ENCODE results near the gene MYO15A. TPM values are rescaled to one million over a fixed set of nuclear protein-coding genes. Genes with fewer than 3 reads are reported as not detected.
A peak's percentile ranks its signal among the peaks of the same experiment; 100 is the strongest.

Gene MYO15A
- total and polyA plus RNA-seq, 7 donors, result 0.10 to 0.76 (median 0.28) TPM

DNA sequence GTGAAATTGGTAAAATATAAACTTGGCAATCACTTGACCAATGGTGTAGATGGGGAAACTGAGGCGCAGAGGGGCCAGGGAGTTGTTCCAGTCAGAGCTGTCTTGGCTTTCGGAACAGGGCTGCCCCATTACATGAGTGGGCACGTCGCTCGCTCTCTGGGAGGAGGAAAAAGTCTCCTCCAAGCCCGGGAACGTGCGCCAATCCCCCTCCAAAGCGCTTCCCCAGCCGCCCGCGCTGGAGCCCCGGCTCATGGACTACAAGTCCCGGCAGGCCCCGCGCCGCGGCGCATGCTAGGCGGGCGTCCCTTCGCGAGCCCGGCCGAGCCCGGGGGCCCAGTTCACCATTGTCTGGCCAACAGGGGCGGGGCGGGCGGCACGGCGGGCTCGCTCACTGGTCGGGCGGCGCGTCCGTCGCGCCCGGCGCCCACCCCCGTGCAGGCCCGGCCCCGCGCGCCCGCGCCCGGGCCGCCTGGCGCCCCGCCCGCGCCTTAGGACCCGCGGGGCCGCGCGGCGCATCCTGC is 116.6 kb downstream of the MYO15A start, which contains the start of gene LLGL1:
LLGL1 (plus strand) TSS at position 515 of the 521 bp plus-strand sequence. CDS start 48 bp downstream, outside the sequence.
- Histone ChIP-seq H3K4me1 (peaks cover 11% of the 10 kb centered on the region), H3K27ac (peak within 1 kb of the TSS; percentile 65), H3K27me3 (ENCODE audit: insufficient read depth in 3 of 3, low read length in 2 of 3) (no peaks in the 10 kb centered on the region), H3K9me3 (no peaks in the 10 kb centered on the region), H3K36me3 (ENCODE audit: insufficient read depth in 1 of 2, low read depth in 1 of 2) (no peaks in the 10 kb centered on the region), H3K4me3 (peak within 1 kb of the TSS; percentile 71)
- TF ChIP-seq CTCF (IDR thresholded peaks at IDR 0.05), result no peak
- DNase-seq, result peak; percentile 98 to 99
- 0 to 1% (median 1%) methylated on average over 26 to 60 of the region's 60 CpGs for WGBS, 3 donors
- intact Hi-C loops (cut with DNase I), result loop anchor here in 1 of 2 donors (5.0 kb wide), 1 partner anchor 87 kb away; the partner anchor contains the start of gene TOP3A
- ATAC-seq, result peak; percentile 97 to 99 (median 98)

DNA sequence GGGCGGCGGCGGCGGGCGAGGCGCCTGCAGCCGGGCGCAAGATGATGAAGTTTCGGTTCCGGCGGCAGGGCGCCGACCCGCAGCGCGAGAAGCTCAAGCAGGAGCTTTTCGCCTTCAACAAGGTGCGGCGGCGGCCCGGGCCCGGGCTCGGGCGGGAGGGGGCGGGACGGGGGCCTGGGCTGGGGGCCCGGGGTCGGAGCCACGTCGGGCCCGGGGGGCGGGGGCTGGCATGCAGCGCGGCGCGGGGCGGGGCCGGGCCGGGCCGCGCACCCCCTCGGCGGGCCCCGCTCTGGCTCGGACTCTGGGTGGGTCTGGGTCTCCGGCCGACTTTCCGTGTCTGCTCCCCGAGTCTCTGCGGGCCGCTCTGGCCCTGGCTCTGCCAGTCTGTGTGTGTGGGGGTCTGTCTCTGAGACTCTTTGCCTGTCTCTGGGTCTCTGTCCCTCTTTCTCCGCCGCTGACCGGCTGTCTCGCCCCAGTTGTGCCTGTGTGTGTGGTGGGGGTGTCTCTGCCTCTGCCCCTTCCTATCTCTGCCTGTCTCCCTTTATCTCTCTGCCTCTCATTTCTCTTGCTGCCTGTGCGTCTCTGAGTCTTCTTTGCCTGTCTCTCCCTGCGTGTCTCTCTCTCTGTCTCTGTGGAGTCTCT is 117.2 kb downstream of the MYO15A start:
- intact Hi-C loops (cut with DNase I), result loop anchor here in 1 of 2 donors (5.0 kb wide), 1 partner anchor 87 kb away; the partner anchor contains the start of gene TOP3A

GRCh38 chr17:18226284-18226945 is 117.9 kb downstream of the MYO15A start:
- Histone ChIP-seq H3K36me3 (ENCODE audit: insufficient read depth in 1 of 2, low read depth in 1 of 2) (no peaks in the 10 kb centered on the region), H3K27me3 (ENCODE audit: insufficient read depth in 3 of 3, low read length in 2 of 3) (no peaks in the 10 kb centered on the region), H3K4me3 (peak overlapping the region; percentile 71), H3K9me3 (no peaks in the 10 kb centered on the region), H3K27ac (peak overlapping the region; percentile 46), H3K4me1 (peaks cover 11% of the 10 kb centered on the region)
- intact Hi-C loops (cut with DNase I), result loop anchor here in 1 of 2 donors (5.0 kb wide), 1 partner anchor 86 kb away; the partner anchor contains the start of gene TOP3A
- WGBS, 3 donors, result 30 to 38% (median 35%) methylated on average over 16 of the region's 16 CpGs
- TF ChIP-seq CTCF (IDR thresholded peaks at IDR 0.05), result no peak
- peak in 1 of 2 donors; percentile 48 for DNase-seq
- no peak for ATAC-seq

More for the DNA sequence above, 117.2 kb downstream of the MYO15A start:
- ATAC-seq (peak in 1 of 4 donors; percentile 12), DNase-seq (peak in 1 of 2 donors; percentile 40)
- Histone ChIP-seq H3K4me1 (peaks cover 11% of the 10 kb centered on the region), H3K9me3 (no peaks in the 10 kb centered on the region), H3K27ac (peak overlapping the region; percentile 46), H3K4me3 (peak overlapping the region; percentile 71), H3K27me3 (ENCODE audit: insufficient read depth in 3 of 3, low read length in 2 of 3) (no peaks in the 10 kb centered on the region), H3K36me3 (ENCODE audit: insufficient read depth in 1 of 2, low read depth in 1 of 2) (no peaks in the 10 kb centered on the region)
- WGBS, 3 donors, result 0 to 3% (median 0%) methylated on average over 8 to 57 of the region's 57 CpGs
- no peak for TF ChIP-seq CTCF (IDR thresholded peaks at IDR 0.05)

GRCh38 chr17:18227635-18228034 is 119.1 kb downstream of the MYO15A start:
- peaks cover 11% of the 10 kb centered on the region for H3K4me1 ChIP-seq
- ATAC-seq (no peak), DNase-seq (peak in 1 of 2 donors; percentile 21)
- intact Hi-C loops (cut with DNase I), result loop anchor here in 1 of 2 donors (5.0 kb wide), 1 partner anchor 85 kb away; the partner anchor contains the start of gene TOP3A
- H3K27me3 ChIP-seq (ENCODE audit: insufficient read depth in 3 of 3, low read length in 2 of 3), result no peaks in the 10 kb centered on the region
- H3K27ac ChIP-seq, result no peak overlapping the region
- no peak overlapping the region for H3K4me3 ChIP-seq
- no peaks in the 10 kb centered on the region for H3K36me3 ChIP-seq (ENCODE audit: insufficient read depth in 1 of 2, low read depth in 1 of 2)
- no peak for TF ChIP-seq CTCF (IDR thresholded peaks at IDR 0.05)
- 91 to 100% (median 99%) methylated on average over 5 of the region's 5 CpGs for WGBS, 3 donors
- no peaks in the 10 kb centered on the region for H3K9me3 ChIP-seq

Measured in psoas muscle (tissue), 8 donors.